Esophagus muscularis mucosa (tissue), 4 donors: ENCODE results near the gene BCAT1. TPM values are rescaled to one million over a fixed set of nuclear protein-coding genes. Genes with fewer than 3 reads are reported as not detected.

Experiments
- DNase-seq: peaks from one replicate; pipeline ENCODE4 v3.0.0-alpha.2; 2017; ENCODE audit errors: extremely low spot score
- H3K27ac ChIP-seq, 4 donors: fragments of 200-600 bp; sonication (generic); replicated peaks in 1 of 4; 1 replicate in 3 of 4; 2 replicates in 1 of 4; pipeline ENCODE4 v1.5.1; 2016 to 2019; ENCODE audit warnings: mild to moderate bottlenecking in 1 of 4
- H3K27me3 ChIP-seq, 4 donors: fragments of 200-600 bp; sonication (generic); one replicate each; pipeline versions ENCODE4 v1.5.1 to v1.6.0; 2016 to 2019
- H3K36me3 ChIP-seq, 4 donors: fragments of 200-600 bp; sonication (generic); one replicate each; pipeline ENCODE4 v1.5.1; 2016 to 2019
- H3K4me1 ChIP-seq, 4 donors: fragments of 200-600 bp; sonication (generic); one replicate each; pipeline ENCODE4 v1.5.1; 2016 to 2019
- H3K4me3 ChIP-seq, 4 donors: fragments of 200-600 bp; sonication (generic); 1 replicate in 2 of 4; 2 replicates in 2 of 4; pipeline ENCODE4 v1.5.1; 2016 to 2019; ENCODE audit warnings: mild to moderate bottlenecking in 4 of 4, moderate library complexity in 1 of 4
- H3K9me3 ChIP-seq, 4 donors: fragments of 200-600 bp; sonication (generic); 1 replicate in 3 of 4; 2 replicates in 1 of 4; pipeline ENCODE4 v1.5.1; 2016 to 2019
- CTCF ChIP-seq, 3 experiments: fragments of 200-600 bp in 2 of 3; fragments of 450-650 bp in 1 of 3; sonication (generic) in 2 of 3; IDR thresholded peaks; one replicate each; pipeline ENCODE4 v1.5.1; 2017 to 2019; ENCODE audit warnings: antibody characterized with exemption in 3 of 3, mild to moderate bottlenecking in 2 of 3, moderate library complexity in 1 of 3
- EP300 ChIP-seq: sonication (generic); formaldehyde crosslinking; IDR thresholded peaks from one replicate; pipeline ENCODE4 v1.6.1; 2017; ENCODE audit warnings: antibody characterized with exemption
- POLR2A ChIP-seq: fragments of 450-650 bp; IDR thresholded peaks from one replicate; pipeline ENCODE4 v1.6.1; 2017; ENCODE audit warnings: antibody characterized with exemption, moderate library complexity, mild to moderate bottlenecking, low read depth
- POLR2AphosphoS5 ChIP-seq, 2 donors: sonication (generic); formaldehyde crosslinking; IDR thresholded peaks; one replicate each; pipeline ENCODE4 v1.6.1; 2017; ENCODE audit warnings: antibody characterized with exemption in 2 of 2
- WGBS: methylation state at CpG from one replicate; pipeline ENCODE4 v1.1.5; 2018; 5-methylcytosine and 5-hydroxymethylcytosine counted together
- intact Hi-C: fragments of 100-400 bp; cut with DNase I; formaldehyde crosslinking; loops from one replicate; pipeline ENCODE4 v1.15.1; 2023
- total RNA-seq, 4 donors: library from RNA; depleted of rRNA; stranded (reverse); fragments of >200 nt; gene quantifications; one replicate each; pipeline versions ENCODE4 v1.1.0 to v1.2.1, GENCODE V29; 2016

The BCAT1 gene
- total RNA-seq, 4 donors from 2014 or later = 9.1 to 23.4 (median 14.7) TPM

DNA sequence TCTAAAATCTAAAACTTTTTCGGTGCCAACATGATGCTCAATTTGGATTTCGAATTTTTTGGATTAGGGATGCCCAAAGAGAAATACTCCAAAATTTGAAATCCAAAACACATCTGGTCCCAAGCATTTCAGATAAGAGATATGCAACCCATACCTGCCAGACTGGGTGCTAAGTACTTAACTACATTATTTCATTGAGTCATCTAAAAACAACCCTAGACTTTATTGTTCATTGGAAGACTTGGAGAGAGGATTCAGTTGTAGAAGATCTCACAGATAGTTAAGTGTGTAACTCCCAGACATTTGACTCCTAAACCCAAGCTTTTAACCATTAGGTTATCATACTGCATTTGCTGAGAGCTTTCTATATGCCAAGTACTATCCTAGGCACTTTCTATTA, 102.2 kb downstream of the BCAT1 start:
- 88% methylated on average over 2 of the region's 2 CpGs for WGBS
- no peaks in the 10 kb centered on the region for H3K4me1 ChIP-seq
- no peak for DNase-seq
- H3K36me3 ChIP-seq = no peaks in the 10 kb centered on the region
- TF ChIP-seq POLR2A = no peak
- TF ChIP-seq POLR2AphosphoS5 (IDR thresholded peaks at IDR 0.05) = no peak
- TF ChIP-seq CTCF (IDR thresholded peaks at IDR 0.05) = no peak
- TF ChIP-seq EP300 = no peak
- H3K9me3 ChIP-seq = no peaks in the 10 kb centered on the region
- H3K27ac ChIP-seq = no peak overlapping the region
- intact Hi-C loops = no loop called here
- no peaks in the 10 kb centered on the region for H3K27me3 ChIP-seq
- no peak overlapping the region for H3K4me3 ChIP-seq

GRCh38 chr12:24845615-24846014, 103.3 kb downstream of the BCAT1 start:
- Histone ChIP-seq H3K4me1 (peaks cover 0 to 6% (median 2%) of the 10 kb centered on the region in 4 donors), H3K27me3 (no peaks in the 10 kb centered on the region), H3K36me3 (no peaks in the 10 kb centered on the region), H3K27ac (no peak overlapping the region), H3K9me3 (no peaks in the 10 kb centered on the region), H3K4me3 (no peak overlapping the region)
- intact Hi-C loops = no loop called here
- WGBS = 78% methylated on average over 3 of the region's 3 CpGs
- TF ChIP-seq POLR2AphosphoS5 (IDR thresholded peaks at IDR 0.05) (no peak), CTCF (IDR thresholded peaks at IDR 0.05) (no peak)
- no peak for DNase-seq

DNA sequence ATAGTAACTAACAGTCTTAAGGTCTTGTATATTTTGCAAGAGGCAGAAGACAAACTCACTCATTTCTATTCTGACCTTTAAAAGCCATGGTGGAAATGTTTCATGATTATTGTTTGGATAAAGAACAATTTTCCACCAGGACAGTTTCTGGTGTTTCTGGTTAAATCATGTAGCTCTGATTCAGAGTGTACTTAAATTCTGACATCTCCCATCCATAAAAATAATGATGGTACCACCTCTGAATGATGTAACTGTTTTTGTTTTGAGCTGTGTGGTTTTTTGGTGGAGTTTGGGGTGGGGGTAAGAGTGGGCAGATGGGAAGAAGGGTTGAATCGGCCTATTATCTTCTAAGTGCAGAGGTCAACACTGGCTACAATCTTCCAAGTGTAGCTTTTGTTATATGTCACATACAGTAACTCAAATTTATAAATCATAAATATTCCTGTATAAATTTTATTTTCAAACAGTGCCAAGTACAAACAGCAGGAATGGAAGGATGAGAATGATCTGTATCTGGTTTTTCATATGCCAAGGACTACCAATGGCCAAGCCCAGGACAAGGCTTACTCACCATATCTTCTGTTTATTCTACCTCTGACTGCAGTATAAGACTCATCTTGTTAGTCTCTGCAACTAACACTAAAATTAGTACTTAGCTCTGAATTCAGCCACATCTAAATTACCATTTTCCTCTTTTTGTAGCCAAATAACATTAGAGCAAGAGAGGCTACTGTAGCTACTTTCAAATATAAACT, 108.7 kb downstream of the BCAT1 start:
- Histone ChIP-seq H3K27me3 (no peaks in the 10 kb centered on the region), H3K4me3 (no peak overlapping the region), H3K36me3 (no peaks in the 10 kb centered on the region), H3K27ac (peak overlapping the region in 1 of 4 donors; percentile 14), H3K9me3 (no peaks in the 10 kb centered on the region), H3K4me1 (peaks cover 6 to 28% (median 26%) of the 10 kb centered on the region in 4 donors)
- intact Hi-C loops = no loop called here
- no peak for TF ChIP-seq POLR2A
- no peak for TF ChIP-seq CTCF (IDR thresholded peaks at IDR 0.05)
- TF ChIP-seq EP300 = no peak
- DNase-seq = no peak
- WGBS = 39% methylated on average over 1 of the region's 1 CpG

GRCh38 chr12:24839268-24839791, 109.6 kb downstream of the BCAT1 start:
- intact Hi-C loops = no loop called here
- Histone ChIP-seq H3K36me3 (no peaks in the 10 kb centered on the region), H3K27me3 (no peaks in the 10 kb centered on the region), H3K27ac (peak overlapping the region; percentile 48 to 55 (median 50)), H3K9me3 (no peaks in the 10 kb centered on the region), H3K4me3 (no peak overlapping the region), H3K4me1 (peaks cover 6 to 28% (median 26%) of the 10 kb centered on the region in 4 donors)
- no peak for DNase-seq
- 90% methylated on average over 13 of the region's 13 CpGs for WGBS
- TF ChIP-seq CTCF (IDR thresholded peaks at IDR 0.05) = no peak

DNA sequence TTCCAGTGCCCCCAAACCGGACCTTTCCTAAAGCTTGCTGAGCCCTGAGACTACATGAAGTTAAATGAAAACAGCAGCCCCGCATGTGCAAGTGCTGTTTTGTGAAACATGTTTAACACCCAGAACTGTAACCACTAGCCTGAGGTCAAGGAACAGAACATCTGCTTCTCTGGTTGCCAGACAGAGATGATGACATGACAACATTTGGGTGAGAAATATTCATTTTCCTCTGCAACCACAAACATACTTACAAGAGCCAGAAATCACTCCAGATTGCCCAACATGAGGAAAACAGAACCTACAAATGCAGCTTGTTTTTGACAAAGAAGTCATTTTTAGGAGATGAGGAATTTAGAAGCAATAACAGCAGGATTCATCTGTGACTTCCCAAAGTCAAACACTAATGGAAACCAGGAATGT, 110.4 kb downstream of the BCAT1 start:
- peaks cover 6 to 28% (median 26%) of the 10 kb centered on the region in 4 donors for H3K4me1 ChIP-seq
- intact Hi-C loops = no loop called here
- no peaks in the 10 kb centered on the region for H3K36me3 ChIP-seq
- 77% methylated on average over 2 of the region's 2 CpGs for WGBS
- no peak overlapping the region for H3K4me3 ChIP-seq
- TF ChIP-seq POLR2AphosphoS5 (IDR thresholded peaks at IDR 0.05) = peak; percentile 53 to 70
- TF ChIP-seq CTCF (IDR thresholded peaks at IDR 0.05) = no peak
- H3K27ac ChIP-seq = peak overlapping the region; percentile 33 to 58 (median 52)
- DNase-seq = no peak
- H3K27me3 ChIP-seq = no peaks in the 10 kb centered on the region
- no peaks in the 10 kb centered on the region for H3K9me3 ChIP-seq
